HAP-1 (cell line): ENCODE results near the gene ZMIZ1.
"Not testable (repeated sequence)": the region's sequence is repeated elsewhere in the genome, so short reads cannot be mapped to it uniquely, and the experiment has no call there.

Experiments
- DNase-seq, 2 experiments: peaks; one replicate each; pipeline ENCODE4 v3.0.0-alpha.2; 2016 to 2020; ENCODE audit warnings: low spot score in 2 of 2
- H3K27me3 ChIP-seq: fragments of 250-450 bp; sonication (Bioruptor Pico); 2 replicates; pipeline ENCODE4 v1.5.1; 2020; ENCODE audit warnings: low read depth, mild to moderate bottlenecking, moderate library complexity
- H3K36me3 ChIP-seq: fragments of 250-450 bp; sonication (Bioruptor Pico); replicated peaks from 2 replicates; pipeline ENCODE4 v1.5.1; 2020; ENCODE audit warnings: mild to moderate bottlenecking
- H3K4me1 ChIP-seq: fragments of 250-450 bp; sonication (Bioruptor Pico); 2 replicates; pipeline ENCODE4 v1.5.1; 2020; ENCODE audit warnings: mild to moderate bottlenecking
- H3K4me3 ChIP-seq: fragments of 250-450 bp; sonication (Bioruptor Pico); 2 replicates; pipeline ENCODE4 v1.5.1; 2020; ENCODE audit warnings: mild to moderate bottlenecking, moderate library complexity
- H3K9me3 ChIP-seq: fragments of 250-450 bp; sonication (Bioruptor Pico); 2 replicates; pipeline ENCODE4 v1.5.1; 2020; ENCODE audit warnings: mild to moderate bottlenecking, moderate library complexity
- in situ Hi-C: fragments of 300-500 bp; cut with MboI; formaldehyde crosslinking; loops from 3 replicates; pipeline ENCODE4 v1.14.3; 2020; ENCODE audit warnings: low sequenced_read_pairs, inconsistent platforms, mixed read lengths

ZMIZ1 gene

GRCh38 chr10:79026341-79026761 lies 42.4 kb upstream of the ZMIZ1 start:
- Histone ChIP-seq H3K4me3 (no peak overlapping the region), H3K4me1 (no peaks in the 10 kb centered on the region), H3K9me3 (no peaks in the 10 kb centered on the region), H3K27me3 (no peaks in the 10 kb centered on the region), H3K36me3 (no peaks in the 10 kb centered on the region)
- in situ Hi-C loops: no loop called here
- no peak for DNase-seq

GRCh38 chr10:79026806-79027146 lies 42.0 kb upstream of the ZMIZ1 start:
- Histone ChIP-seq H3K27me3 (no peaks in the 10 kb centered on the region), H3K36me3 (no peaks in the 10 kb centered on the region), H3K4me1 (no peaks in the 10 kb centered on the region), H3K9me3 (no peaks in the 10 kb centered on the region), H3K4me3 (no peak overlapping the region)
- in situ Hi-C loops: no loop called here
- DNase-seq: no peak

- no peaks in the 10 kb centered on the region for H3K27me3 ChIP-seq
- DNase-seq: no peak
- in situ Hi-C loops: no loop called here
- no peaks in the 10 kb centered on the region for H3K9me3 ChIP-seq
- no peaks in the 10 kb centered on the region for H3K4me1 ChIP-seq
- H3K4me3 ChIP-seq: no peak overlapping the region
- H3K36me3 ChIP-seq: no peaks in the 10 kb centered on the region
Measured at GRCh38 chr10:79027147-79028055, 41.4 kb upstream of the ZMIZ1 start.

GRCh38 chr10:79028056-79028430 lies 40.7 kb upstream of the ZMIZ1 start:
- DNase-seq: no peak
- no peaks in the 10 kb centered on the region for H3K36me3 ChIP-seq
- no peaks in the 10 kb centered on the region for H3K27me3 ChIP-seq
- H3K4me1 ChIP-seq: no peaks in the 10 kb centered on the region
- H3K9me3 ChIP-seq: no peaks in the 10 kb centered on the region
- in situ Hi-C loops: no loop called here
- no peak overlapping the region for H3K4me3 ChIP-seq

GRCh38 chr10:79028451-79029010 lies 40.2 kb upstream of the ZMIZ1 start:
- no peak overlapping the region for H3K4me3 ChIP-seq

GRCh38 chr10:79029478-79030390 lies 39.0 kb upstream of the ZMIZ1 start:
- no peak overlapping the region for H3K4me3 ChIP-seq
- H3K36me3 ChIP-seq: no peaks in the 10 kb centered on the region
- no peaks in the 10 kb centered on the region for H3K4me1 ChIP-seq
- H3K9me3 ChIP-seq: no peaks in the 10 kb centered on the region
- DNase-seq: no peak
- H3K27me3 ChIP-seq: no peaks in the 10 kb centered on the region
- in situ Hi-C loops: no loop called here

More at GRCh38 chr10:79028451-79029010, 40.2 kb upstream of the ZMIZ1 start:
- in situ Hi-C loops: no loop called here
- Histone ChIP-seq H3K36me3 (no peaks in the 10 kb centered on the region), H3K9me3 (no peaks in the 10 kb centered on the region), H3K4me1 (no peaks in the 10 kb centered on the region), H3K27me3 (no peaks in the 10 kb centered on the region)
- no peak for DNase-seq

DNA sequence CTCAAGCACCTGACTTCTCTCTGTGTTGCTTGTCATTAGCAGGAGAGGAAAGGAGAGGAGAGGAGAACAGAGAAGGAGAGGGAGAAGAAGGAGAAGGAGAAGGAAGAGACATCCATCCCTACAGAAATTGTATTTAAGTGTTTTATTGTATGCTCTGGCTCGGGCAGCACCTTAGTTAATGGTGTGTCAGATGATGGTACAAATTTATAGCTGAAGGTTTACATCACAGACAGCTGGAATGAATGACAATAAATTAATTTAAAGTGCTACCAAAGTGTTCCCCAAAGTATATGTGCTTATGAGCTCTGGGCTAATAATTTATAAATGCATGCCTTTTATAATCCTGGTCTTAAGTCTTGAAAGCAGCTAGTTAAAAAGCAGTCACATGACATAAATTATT lies 38.1 kb upstream of the ZMIZ1 start:
- in situ Hi-C loops: no loop called here
- H3K4me1 ChIP-seq: no peaks in the 10 kb centered on the region
- H3K36me3 ChIP-seq: no peaks in the 10 kb centered on the region
- H3K27me3 ChIP-seq: no peaks in the 10 kb centered on the region
- no peak overlapping the region for H3K4me3 ChIP-seq
- no peaks in the 10 kb centered on the region for H3K9me3 ChIP-seq
- DNase-seq: no peak

DNA sequence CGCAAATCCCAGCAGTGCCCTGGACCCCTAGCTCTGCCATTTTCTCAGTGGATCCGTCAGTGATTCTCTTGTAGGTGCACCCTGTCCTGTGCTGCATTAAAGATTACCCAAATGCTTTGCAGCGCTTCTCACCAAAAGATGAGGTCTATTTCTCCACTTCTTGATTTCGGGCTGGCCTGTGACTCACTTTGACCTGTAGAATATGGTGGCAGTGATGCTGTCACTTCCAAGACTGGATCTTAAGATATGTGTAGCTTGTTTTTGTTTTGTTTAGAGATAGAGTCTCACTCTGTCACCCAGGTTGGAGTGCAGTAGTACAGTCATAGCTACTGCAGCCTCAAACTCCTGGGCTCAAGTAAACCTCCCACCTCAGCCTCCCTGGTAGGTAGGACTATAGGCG lies 37.0 kb upstream of the ZMIZ1 start:
- H3K4me1 ChIP-seq: no peaks in the 10 kb centered on the region
- no peaks in the 10 kb centered on the region for H3K27me3 ChIP-seq
- no peaks in the 10 kb centered on the region for H3K36me3 ChIP-seq
- DNase-seq: no peak
- no peaks in the 10 kb centered on the region for H3K9me3 ChIP-seq
- in situ Hi-C loops: no loop called here
- no peak overlapping the region for H3K4me3 ChIP-seq

DNA sequence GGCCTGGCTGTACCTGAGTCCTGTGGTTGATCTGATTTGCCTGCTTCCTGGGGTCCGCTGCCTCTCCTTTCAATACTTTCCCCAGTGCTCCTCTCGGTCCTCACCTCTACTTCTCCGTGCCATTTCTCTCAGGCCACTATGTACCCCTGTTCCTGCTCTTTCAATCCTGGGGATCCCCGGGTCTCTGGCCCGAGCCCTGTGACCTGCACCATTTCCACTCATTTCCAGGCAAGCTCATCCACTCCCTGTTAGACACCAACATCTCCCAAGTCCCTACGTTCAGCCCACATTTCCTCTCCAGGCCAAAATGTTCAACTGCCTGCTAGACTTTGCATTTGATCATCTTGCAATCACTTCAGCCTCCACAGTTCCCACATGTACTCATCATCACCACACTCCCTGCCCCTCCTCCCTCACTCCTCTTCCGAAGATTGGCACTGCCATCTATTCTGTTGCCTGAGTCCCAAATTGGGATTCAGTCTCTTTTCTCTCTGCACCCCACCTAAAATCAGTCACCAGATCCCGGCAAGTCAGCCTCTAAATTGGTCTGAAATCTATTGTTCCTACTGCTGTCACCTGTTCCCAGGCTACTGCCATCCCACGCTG lies 34.4 kb upstream of the ZMIZ1 start:
- H3K4me3 ChIP-seq: no peak overlapping the region
- in situ Hi-C loops: no loop called here
- H3K27me3 ChIP-seq: no peaks in the 10 kb centered on the region
- DNase-seq: no peak
- no peaks in the 10 kb centered on the region for H3K36me3 ChIP-seq
- no peaks in the 10 kb centered on the region for H3K9me3 ChIP-seq
- no peaks in the 10 kb centered on the region for H3K4me1 ChIP-seq

DNA sequence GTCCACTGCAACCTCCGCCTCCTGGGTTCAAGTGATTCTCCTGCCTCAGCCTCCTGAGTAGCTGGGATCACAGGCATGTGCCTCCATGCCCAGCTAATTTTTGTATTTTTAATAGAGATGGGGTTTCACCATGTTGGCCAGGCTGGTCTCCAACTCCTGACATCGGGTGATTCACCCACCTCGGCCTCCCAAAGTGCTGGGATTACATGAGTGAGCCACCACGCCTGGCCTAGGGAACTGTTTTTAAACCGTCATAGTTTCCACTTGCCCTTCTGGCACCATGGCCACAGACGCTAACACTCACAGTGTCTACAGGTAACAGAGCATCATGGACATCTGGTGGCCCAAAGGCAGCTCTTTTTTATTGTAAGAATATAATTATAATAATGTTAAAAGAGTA lies 32.4 kb upstream of the ZMIZ1 start:
- DNase-seq, H3K4me1 ChIP-seq, H3K4me3 ChIP-seq, H3K9me3 ChIP-seq, H3K27me3 ChIP-seq, H3K36me3 ChIP-seq, in situ Hi-C loops: not testable (repeated sequence)

DNA sequence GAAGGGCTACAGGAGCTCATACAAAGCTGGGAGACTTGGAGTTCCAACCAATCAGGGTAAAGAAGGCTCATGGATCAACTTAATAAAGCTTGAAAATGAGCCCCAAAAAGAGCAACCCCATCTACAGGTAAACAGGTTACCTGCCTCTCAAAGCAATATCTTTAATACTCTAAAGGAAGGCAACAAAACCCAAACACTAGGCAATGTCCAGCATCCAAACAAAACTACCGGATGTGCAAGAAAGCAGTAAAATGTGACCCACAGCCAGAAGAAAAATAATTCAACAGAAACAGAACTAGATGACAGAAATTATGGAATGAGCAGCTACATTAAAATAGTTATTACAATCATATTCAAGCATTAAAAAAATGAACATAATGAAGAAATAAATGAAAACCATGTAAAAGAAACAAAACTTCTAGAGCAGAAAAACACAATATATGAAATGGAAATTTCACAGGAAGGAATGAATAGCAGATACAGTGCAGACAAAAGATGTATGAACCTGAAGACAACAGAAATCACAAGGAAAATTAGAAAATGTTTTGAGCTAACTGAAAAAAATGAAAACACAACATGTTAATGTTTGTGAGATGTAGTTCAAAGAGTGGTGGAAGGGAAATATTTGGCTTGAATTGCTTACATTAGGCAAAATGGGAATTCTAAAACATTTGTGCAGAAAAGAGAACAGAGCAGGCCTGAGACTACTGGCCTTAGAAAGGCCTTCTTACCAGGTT lies 30.5 kb upstream of the ZMIZ1 start:
- Histone ChIP-seq H3K27me3 (peaks cover 12% of the 10 kb centered on the region), H3K9me3 (no peaks in the 10 kb centered on the region), H3K36me3 (no peaks in the 10 kb centered on the region), H3K4me3 (no peak overlapping the region), H3K4me1 (no peaks in the 10 kb centered on the region)
- in situ Hi-C loops: no loop called here
- no peak for DNase-seq

GRCh38 chr10:79038841-79039201 lies 29.9 kb upstream of the ZMIZ1 start:
- Histone ChIP-seq H3K36me3 (no peaks in the 10 kb centered on the region), H3K27me3 (peaks cover 12% of the 10 kb centered on the region), H3K4me3 (no peak overlapping the region), H3K4me1 (no peaks in the 10 kb centered on the region), H3K9me3 (no peaks in the 10 kb centered on the region)
- peak; percentile 4 to 35 for DNase-seq
- in situ Hi-C loops: no loop called here
